GM18517 (cell line): ENCODE data around the gene RPL10A.

Experiments
- ATAC-seq: cut with Tn5 transposase; IDR thresholded peaks from one replicate; pipeline ENCODE4 v1.9.1; 2021; ENCODE audit warnings: mild to moderate bottlenecking, moderate library complexity; ENCODE audit not compliant: unreplicated experiment

The RPL10A gene

GRCh38 chr6:35474942-35475570 lies 6.9 kb downstream of the RPL10A start:
- ATAC-seq = no peak

GRCh38 chr6:35475573-35475972 lies 7.4 kb downstream of the RPL10A start:
- ATAC-seq = no peak

DNA sequence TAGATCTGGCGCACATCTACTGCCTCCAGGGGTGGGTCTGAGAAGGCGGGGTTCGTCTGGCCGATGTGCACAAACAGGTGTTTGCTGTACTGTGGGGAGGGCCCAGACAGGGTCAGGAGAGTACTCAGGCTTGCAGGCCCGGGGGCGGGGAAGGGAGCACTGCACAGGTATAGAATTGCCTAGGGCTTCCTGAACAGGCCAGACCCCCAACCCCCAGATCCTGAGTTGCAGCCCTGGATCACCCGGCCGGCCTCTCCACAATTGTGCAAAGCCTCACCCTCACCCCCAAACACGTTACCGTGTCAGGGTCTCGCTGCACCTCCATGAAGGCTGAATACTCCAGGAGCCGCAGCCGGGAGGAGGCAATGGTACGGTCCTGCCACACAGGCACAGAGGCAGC lies 7.8 kb downstream of the RPL10A start:
- ATAC-seq = no peak

- no peak for ATAC-seq
Measured at GRCh38 chr6:35477028-35477427, 8.8 kb downstream of the RPL10A start.

DNA sequence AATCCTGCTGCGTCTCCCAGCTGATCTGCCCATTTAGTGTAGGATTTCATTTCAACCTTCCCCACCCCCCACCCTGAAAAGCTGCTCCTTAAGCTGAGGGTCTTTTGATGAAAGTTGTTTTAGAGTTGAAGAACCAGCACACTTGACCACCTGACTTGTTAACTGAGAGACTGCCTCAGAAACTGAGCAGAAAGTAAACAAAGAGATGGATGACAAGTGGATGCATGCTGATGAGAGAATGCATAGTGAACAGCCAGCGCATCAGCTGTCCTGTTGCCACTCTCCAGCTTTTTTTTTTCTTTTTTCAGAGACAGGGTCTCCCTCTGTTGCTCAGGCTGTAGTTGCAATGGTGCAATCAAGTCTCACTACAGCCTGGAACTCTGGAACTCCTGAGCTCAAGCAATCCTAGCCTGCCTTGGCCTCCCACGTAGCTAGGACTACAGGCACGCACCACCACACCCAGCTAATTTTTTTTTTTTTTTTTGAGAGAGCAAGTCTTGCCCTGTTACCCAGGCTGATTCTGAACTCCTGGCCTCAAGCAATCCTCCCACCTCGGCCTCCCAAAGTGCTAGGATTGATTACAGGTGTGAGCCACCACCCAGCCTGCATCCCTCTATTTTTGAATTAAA lies 9.5 kb downstream of the RPL10A start:
- no peak for ATAC-seq

- no peak for ATAC-seq
Measured at GRCh38 chr6:35478259-35478658, 10.1 kb downstream of the RPL10A start.

GRCh38 chr6:35480176-35480575 lies 12.0 kb downstream of the RPL10A start:
- no peak for ATAC-seq

DNA sequence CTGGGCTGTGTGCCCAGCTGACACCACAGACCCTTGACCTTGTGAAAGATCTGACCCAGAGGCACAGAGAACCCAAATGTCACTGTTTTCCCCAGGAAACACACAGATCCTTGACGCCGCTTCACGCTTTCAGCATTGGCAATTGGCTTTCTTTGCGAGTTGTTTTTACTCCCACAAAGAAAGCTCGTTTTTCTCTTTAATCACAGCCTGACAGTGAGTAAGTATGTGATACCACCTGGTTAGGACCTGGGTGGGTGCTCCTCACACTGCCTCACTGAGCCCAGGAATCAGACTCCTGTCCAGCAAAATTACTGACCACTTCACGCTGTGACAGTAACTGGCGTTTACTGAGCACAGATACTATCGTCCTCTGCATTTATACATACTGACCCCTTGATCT lies 13.0 kb downstream of the RPL10A start:
- no peak for ATAC-seq

- ATAC-seq = no peak
Measured at GRCh38 chr6:35483062-35483461, 14.9 kb downstream of the RPL10A start.

DNA sequence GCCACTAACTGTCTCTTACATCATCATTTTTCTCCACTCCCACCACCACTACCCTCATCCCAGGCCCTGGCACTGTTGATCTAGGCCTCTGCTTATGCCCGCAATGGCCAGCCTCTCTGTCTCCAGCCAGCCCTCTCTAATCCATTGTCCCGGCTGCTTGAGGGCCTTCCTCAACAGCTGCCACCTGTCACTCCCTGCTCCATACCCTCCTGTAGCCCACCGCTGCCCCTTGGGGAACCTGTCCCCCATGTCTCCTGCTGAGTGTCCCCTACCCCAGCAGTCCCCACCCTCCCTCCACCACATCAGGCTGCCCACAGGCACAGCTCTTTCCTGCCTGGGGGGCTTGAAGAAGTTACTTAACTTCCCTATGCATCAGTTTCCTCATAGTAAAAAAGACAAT lies 15.3 kb downstream of the RPL10A start:
- no peak for ATAC-seq

- no peak for ATAC-seq
Measured at GRCh38 chr6:35483893-35484645, 15.9 kb downstream of the RPL10A start.

- ATAC-seq = no peak
Measured at GRCh38 chr6:35484921-35485392, 16.8 kb downstream of the RPL10A start.

GRCh38 chr6:35485402-35485877 lies 17.2 kb downstream of the RPL10A start:
- ATAC-seq = no peak

- ATAC-seq = no peak
Measured at GRCh38 chr6:35486005-35486925, 18.1 kb downstream of the RPL10A start.

DNA sequence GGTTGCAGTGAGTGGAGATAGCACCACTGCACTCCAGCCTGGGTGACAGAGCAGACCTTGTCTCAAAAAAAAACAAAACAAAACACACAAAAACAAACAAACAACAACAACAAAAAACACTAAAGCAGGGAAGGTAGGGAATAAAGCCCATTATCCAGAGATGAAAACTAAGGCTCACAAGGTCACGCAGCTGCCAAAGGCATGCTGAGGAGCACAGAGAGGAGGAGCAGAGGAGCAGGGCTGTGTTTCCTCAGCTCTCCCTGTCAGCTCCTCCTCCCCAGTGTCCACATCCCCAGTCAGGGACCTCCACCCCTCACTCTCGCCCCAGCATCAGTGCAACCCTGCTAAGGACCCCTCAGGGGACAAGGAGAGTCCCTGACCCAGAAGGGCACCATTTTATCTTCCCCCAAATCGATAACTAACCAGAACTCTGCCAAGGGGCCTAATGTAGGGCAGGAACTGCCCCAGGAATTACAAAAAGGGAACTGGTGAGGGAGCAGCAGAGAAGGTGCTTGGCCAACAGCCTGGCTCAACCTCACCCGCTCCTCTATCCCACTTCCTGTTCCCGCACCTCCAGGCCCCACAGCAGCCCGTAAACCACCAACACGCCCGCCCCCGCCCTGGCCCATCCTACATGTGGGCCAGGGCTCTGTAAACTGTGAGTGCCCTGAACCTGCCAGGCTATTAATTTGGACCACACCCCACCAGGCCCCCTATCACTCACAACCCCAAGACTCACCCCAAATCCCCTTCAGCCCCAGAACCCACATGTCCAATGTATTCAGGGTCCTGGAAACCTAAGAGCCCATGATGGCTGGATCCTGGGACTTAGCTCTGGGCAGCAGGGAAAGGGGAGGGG lies 19.7 kb downstream of the RPL10A start:
- no peak for ATAC-seq

GRCh38 chr6:35488517-35488862 lies 20.3 kb downstream of the RPL10A start:
- ATAC-seq = no peak

- no peak for ATAC-seq
Measured at GRCh38 chr6:35489066-35489465, 20.9 kb downstream of the RPL10A start.

DNA sequence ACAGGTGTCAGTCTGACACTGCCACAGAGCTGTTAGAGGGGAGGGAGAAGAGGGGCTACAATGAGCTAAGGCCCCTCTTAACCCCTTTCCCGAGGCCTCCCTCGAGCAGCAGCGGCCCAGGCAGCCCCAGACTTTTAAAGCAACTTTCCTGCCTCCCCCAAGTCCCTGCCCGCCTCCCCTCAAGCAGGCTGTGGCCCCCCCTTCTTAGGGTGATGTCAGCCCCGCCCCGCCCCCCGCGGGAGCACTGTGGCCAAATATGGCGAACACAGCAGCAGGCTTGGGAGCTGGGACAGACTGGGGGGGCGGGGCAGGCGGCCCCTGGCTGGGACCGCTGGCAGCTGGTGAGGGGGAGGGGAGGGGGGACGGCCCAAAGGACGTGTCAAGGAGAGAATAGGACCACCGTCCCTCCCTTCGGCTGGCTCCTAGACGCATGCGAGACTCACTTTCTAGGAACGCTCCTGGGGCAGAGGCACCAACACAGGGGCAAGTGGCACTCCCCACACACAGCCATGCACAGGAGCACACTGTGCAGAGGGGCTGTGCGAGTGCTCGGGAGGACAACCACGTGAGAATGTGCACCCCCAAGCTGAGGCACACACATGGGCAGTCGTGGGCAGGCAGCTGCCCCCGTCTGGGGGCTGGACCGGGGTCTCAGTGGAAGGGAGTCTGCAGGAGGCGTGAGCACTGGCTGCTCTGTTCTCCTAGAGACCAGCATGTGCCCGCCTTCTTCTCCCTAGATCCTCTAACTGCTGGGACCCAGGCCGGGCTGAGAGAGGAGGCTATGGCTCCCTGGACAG lies 22.0 kb downstream of the RPL10A start:
- no peak for ATAC-seq
